PC-3 (cell line): ENCODE results near the gene TMEM59L. TPM values are rescaled to one million over a fixed set of nuclear protein-coding genes. Genes with fewer than 3 reads are reported as not detected.
A peak's percentile ranks its signal among the peaks of the same experiment; 100 is the strongest.

Source experiments
- ATAC-seq: fragments of 200-7000 bp; cut with Tn5 transposase; 2 replicates; pipeline ENCODE4 v1.9.1; 2020; ENCODE audit warnings: mild to moderate bottlenecking, moderate library complexity
- Bru-seq: library from RNA; stranded (reverse); fragments of 400-500 nt; gene quantifications from one replicate; lab custom pipeline; 2021; lab: Mats Ljungman, UMichigan
- BruChase-seq, 2 experiments: library from RNA; stranded (reverse); fragments of 400-500 nt; gene quantifications; one replicate each; lab custom pipeline; 2021; lab: Mats Ljungman, UMichigan
- BruUV-seq: library from RNA; stranded (reverse); fragments of 400-500 nt; replicated peaks from 2 replicates; lab custom pipeline; 2021; lab: Mats Ljungman, UMichigan
- CTCF ChIA-PET: fragments of 300-600 bp; sonication (Branson Sonifier 250); formaldehyde crosslinking; loops from one replicate; lab custom pipeline; 2022; ENCODE audit warnings: antibody characterized with exemption; lab: Charles Lee
- POLR2A ChIA-PET: fragments of 300-600 bp; sonication (Branson Sonifier 250); formaldehyde crosslinking; loops from one replicate; lab custom pipeline; 2022; ENCODE audit warnings: antibody characterized with exemption; ENCODE audit not compliant: unreplicated experiment; lab: Charles Lee
- DNase-seq: peaks from one replicate; pipeline ENCODE4 v3.0.0-alpha.2; 2015
- H2AFZ ChIP-seq: fragments of 300-600 bp; sonication (generic); 2 replicates; pipeline ENCODE4 v1.6.0; 2016; ENCODE audit warnings: antibody characterized with exemption, low read length
- H3F3A ChIP-seq: fragments of 300-600 bp; sonication (generic); one replicate; pipeline ENCODE4 v1.6.0; 2017; ENCODE audit warnings: antibody characterized with exemption, low read length, control low read depth, mild to moderate bottlenecking; ENCODE audit not compliant: unreplicated experiment
- H3K27ac ChIP-seq: fragments of 300-600 bp; sonication (generic); 2 replicates; pipeline ENCODE4 v1.5.1; 2016; ENCODE audit warnings: mild to moderate bottlenecking, low read length
- H3K27me3 ChIP-seq: fragments of 300-600 bp; sonication (generic); 2 replicates; pipeline ENCODE4 v1.6.1; 2016; ENCODE audit warnings: low read length, mixed read lengths
- H3K36me3 ChIP-seq: fragments of 300-600 bp; sonication (generic); 2 replicates; pipeline ENCODE4 v1.6.1; 2016; ENCODE audit warnings: low read depth, mixed run types, low read length, mixed read lengths
- H3K4me1 ChIP-seq: fragments of 300-600 bp; sonication (generic); 2 replicates; pipeline ENCODE4 v1.5.1; 2016; ENCODE audit warnings: low read length; ENCODE audit not compliant: insufficient read depth
- H3K4me2 ChIP-seq: fragments of 300-600 bp; sonication (generic); 2 replicates; pipeline ENCODE4 v1.6.0; 2016; ENCODE audit warnings: low read length
- H3K4me3 ChIP-seq: fragments of 300-600 bp; sonication (generic); 2 replicates; pipeline ENCODE4 v1.5.1; 2016; ENCODE audit warnings: mild to moderate bottlenecking, low read length, mixed read lengths
- H3K79me2 ChIP-seq: fragments of 300-600 bp; sonication (generic); 2 replicates; pipeline ENCODE4 v1.6.1; 2017; ENCODE audit warnings: low read length, mixed read lengths
- H3K9ac ChIP-seq: fragments of 300-600 bp; sonication (generic); 2 replicates; pipeline ENCODE4 v1.6.0; 2016; ENCODE audit warnings: mild to moderate bottlenecking, low read length
- H3K9me2 ChIP-seq: fragments of 300-600 bp; sonication (generic); replicated peaks from 2 replicates; pipeline ENCODE4 v1.6.1; 2016; ENCODE audit warnings: mixed run types, low read length, mixed read lengths
- H3K9me3 ChIP-seq: fragments of 300-600 bp; sonication (generic); 2 replicates; pipeline ENCODE4 v1.6.1; 2016; ENCODE audit warnings: low read length, mixed read lengths
- H4K20me1 ChIP-seq: fragments of 300-600 bp; sonication (generic); 2 replicates; pipeline ENCODE4 v1.6.1; 2016; ENCODE audit warnings: low read length, mixed read lengths
- EZH2 ChIP-seq: fragments of 300-600 bp; sonication (generic); IDR thresholded peaks from one replicate; pipeline ENCODE4 v1.6.1; 2017; ENCODE audit warnings: antibody characterized with exemption, mild to moderate bottlenecking, low read length; ENCODE audit not compliant: unreplicated experiment
- EZH2phosphoT487 ChIP-seq: fragments of 300-600 bp; sonication (generic); IDR thresholded peaks from 2 replicates; pipeline ENCODE4 v1.6.1; 2018; ENCODE audit warnings: mild to moderate bottlenecking, antibody characterized with exemption, low read length, borderline replicate concordance
- intact Hi-C: fragments of 100-400 bp; cut with micrococcal nuclease; formaldehyde crosslinking; loops from 2 replicates; pipeline ENCODE4 v1.9.0; 2023
- long read RNA-seq: library from polyadenylated mRNA; unstranded; transcript quantifications from one replicate; pipeline ENCODE4 v2.0.0, GENCODE V29; 2021; ENCODE audit not compliant: unreplicated experiment
- total RNA-seq: library from RNA; depleted of rRNA; stranded (reverse); fragments of >200 nt; gene quantifications from 2 replicates; pipeline ENCODE4 v1.2.3, GENCODE V29; 2014; rRNA removed
- TF ChIP-seq, protein P1 (sequence below): fragments of 300-600 bp; sonication (generic); conservative IDR thresholded peaks from 2 replicates; pipeline ENCODE4 v1.5.1; 2017; ENCODE audit warnings: antibody characterized with exemption, low read depth, mild to moderate bottlenecking, low read length

Gene TMEM59L
- total RNA-seq (0.17 and 0.44 TPM in 2 replicates), Bru-seq, nascent RNA (percentile 17 among the genes with signal in this experiment), BruChase-seq, experiment 1, labeled RNA remaining after a 6-hour chase (percentile 29 among the genes with signal in this experiment), BruChase-seq, experiment 2, labeled RNA remaining after a 2-hour chase (percentile 25 among the genes with signal in this experiment)
- long read RNA-seq, result 0 reads

DNA sequence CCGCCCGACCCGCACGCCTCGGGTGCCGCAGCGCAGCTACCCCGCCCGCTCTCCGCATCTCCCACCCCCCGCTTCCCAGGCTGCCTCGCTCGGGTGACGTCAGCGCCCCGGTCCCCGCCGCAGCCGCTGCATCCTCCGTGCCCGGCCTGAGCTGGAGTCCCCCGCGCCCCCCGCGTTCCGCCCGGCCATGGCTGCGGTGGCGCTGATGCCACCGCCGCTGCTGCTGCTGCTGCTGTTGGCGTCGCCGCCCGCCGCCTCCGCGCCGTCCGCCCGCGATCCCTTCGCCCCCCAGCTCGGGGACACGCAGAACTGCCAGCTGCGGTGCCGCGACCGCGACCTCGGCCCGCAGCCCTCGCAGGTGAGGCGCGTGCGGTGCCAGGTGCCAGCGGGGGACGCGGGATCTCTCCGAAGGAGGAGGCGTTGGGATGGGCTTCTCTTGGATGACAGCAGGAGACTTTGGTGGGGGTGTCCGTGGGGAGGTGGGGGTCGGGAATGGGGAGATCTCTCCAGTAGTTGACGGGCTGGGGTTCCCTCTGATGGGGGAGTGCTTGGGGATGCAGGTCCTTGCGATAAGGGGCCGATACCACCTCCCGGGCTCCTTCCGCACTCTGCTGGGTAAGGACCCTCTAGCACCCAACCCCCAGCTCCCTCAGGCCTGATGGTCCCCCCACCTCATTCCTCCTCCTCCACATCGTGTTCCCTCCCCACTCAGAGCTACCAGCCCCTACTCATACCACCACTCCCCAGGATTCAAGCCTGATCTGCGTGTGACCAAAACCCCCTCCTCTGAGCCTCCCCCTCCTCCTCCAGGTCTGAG, at the start of gene TMEM59L:
TSS of gene TMEM59L (plus strand) at position 99 of the 817 bp plus-strand sequence. CDS start at position 188, 89 bp downstream.
- Histone ChIP-seq H3K27me3 (peaks cover 66% of the 10 kb centered on the region), H3K27ac (no peak within 1 kb of the TSS), H4K20me1 (no peaks in the 10 kb centered on the region), H3K4me2 (peak within 1 kb of the TSS; percentile 56), H3K79me2 (no peaks in the 10 kb centered on the region), H3K36me3 (no peaks in the 10 kb centered on the region), H3K9ac (no peak within 1 kb of the TSS), H3K4me1 (peaks cover 9% of the 10 kb centered on the region; the same call in 1 of the 2 replicates), H3K9me2 (no peaks in the 10 kb centered on the region), H2AFZ (no peak within 1 kb of the TSS), H3F3A (peaks cover 5% of the 10 kb centered on the region), H3K9me3 (no peaks in the 10 kb centered on the region), H3K4me3 (peak within 1 kb of the TSS; percentile 42; the same call in 1 of the 2 replicates)
- no TSS peak for BruUV-seq
- ChIA-PET POLR2A (no interaction called here), CTCF (interaction anchor here (0.6 kb wide), 1 partner anchor 828 kb away, joined by 3 read pairs; no protein-coding TSS in a partner anchor)
- ATAC-seq (no peak), DNase-seq (no peak)
- intact Hi-C loops, result no loop called here
- TF ChIP-seq EZH2phosphoT487, result 0 out of 2 replicates have a peak, but pooled peaks have one; percentile 34
- TF ChIP-seq, protein P1, sequence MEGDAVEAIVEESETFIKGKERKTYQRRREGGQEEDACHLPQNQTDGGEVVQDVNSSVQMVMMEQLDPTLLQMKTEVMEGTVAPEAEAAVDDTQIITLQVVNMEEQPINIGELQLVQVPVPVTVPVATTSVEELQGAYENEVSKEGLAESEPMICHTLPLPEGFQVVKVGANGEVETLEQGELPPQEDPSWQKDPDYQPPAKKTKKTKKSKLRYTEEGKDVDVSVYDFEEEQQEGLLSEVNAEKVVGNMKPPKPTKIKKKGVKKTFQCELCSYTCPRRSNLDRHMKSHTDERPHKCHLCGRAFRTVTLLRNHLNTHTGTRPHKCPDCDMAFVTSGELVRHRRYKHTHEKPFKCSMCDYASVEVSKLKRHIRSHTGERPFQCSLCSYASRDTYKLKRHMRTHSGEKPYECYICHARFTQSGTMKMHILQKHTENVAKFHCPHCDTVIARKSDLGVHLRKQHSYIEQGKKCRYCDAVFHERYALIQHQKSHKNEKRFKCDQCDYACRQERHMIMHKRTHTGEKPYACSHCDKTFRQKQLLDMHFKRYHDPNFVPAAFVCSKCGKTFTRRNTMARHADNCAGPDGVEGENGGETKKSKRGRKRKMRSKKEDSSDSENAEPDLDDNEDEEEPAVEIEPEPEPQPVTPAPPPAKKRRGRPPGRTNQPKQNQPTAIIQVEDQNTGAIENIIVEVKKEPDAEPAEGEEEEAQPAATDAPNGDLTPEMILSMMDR, result no peak

DNA sequence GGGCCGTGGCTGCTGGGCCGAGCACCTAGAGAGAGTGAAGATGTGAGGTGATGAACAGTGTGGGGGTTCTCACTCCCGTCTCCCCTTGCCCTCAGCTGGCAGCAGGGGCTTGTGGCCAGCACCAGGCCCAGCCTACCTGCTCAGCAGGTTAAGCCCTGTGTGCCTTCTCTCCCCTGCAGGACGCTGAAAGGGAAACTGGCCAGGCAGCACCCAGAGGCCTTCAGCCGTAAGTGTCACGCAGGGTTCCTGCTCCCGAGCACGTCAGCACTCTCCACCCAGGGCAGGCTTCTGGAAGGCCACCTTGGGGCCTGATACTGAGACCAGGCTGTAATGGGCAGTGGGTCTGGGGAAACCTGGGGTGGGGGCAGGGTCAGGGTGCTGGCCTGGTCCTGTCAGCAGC, 45.7 kb upstream of the TMEM59L start:
- DNase-seq (no peak), ATAC-seq (no peak)
- TF ChIP-seq, protein P1, result no peak
- no peak for TF ChIP-seq EZH2phosphoT487
- TF ChIP-seq EZH2, result no peak
- Histone ChIP-seq H3F3A (no peaks in the 10 kb centered on the region), H4K20me1 (peaks cover 1% of the 10 kb centered on the region; the same call in 1 of the 2 replicates), H3K27ac (no peak overlapping the region), H3K4me1 (0 out of 2 replicates have a peak, but pooled peaks cover 4% of the 10 kb centered on the region), H3K27me3 (no peaks in the 10 kb centered on the region), H2AFZ (no peak overlapping the region), H3K9me3 (no peaks in the 10 kb centered on the region), H3K9me2 (no peaks in the 10 kb centered on the region), H3K4me3 (no peak overlapping the region), H3K79me2 (peaks cover 3% of the 10 kb centered on the region), H3K36me3 (peaks cover 10% of the 10 kb centered on the region; the same call in 1 of the 2 replicates), H3K9ac (no peak overlapping the region), H3K4me2 (no peak overlapping the region)
- intact Hi-C loops, result no loop called here
- CTCF ChIA-PET, result no interaction called here
- BruUV-seq, result no TSS peak
- POLR2A ChIA-PET, result no interaction called here
